Muscle of leg (tissue), 11 donors: ENCODE results near the gene XPNPEP3. TPM values are rescaled to one million over a fixed set of nuclear protein-coding genes. Genes with fewer than 3 reads are reported as not detected.
"Not testable (repeated sequence)": the region's sequence is repeated elsewhere in the genome, so short reads cannot be mapped to it uniquely, and the experiment has no call there.

Experiments used
- DNase-seq: peaks from one replicate; pipeline ENCODE4 v3.0.0; 2013
- H3K27ac ChIP-seq: one replicate; pipeline ENCODE4 v1.5.1; 2013; ENCODE audit warnings: mild to moderate bottlenecking, low read length, control low read depth
- H3K27me3 ChIP-seq: one replicate; pipeline ENCODE4 v1.6.1; 2013; ENCODE audit warnings: low read length; ENCODE audit not compliant: control insufficient read depth, insufficient read depth
- H3K36me3 ChIP-seq: one replicate; pipeline ENCODE4 v1.6.1; 2013; ENCODE audit warnings: low read length; ENCODE audit not compliant: control insufficient read depth, insufficient read depth
- H3K4me1 ChIP-seq: one replicate; pipeline ENCODE4 v1.6.1; 2013; ENCODE audit warnings: low read length; ENCODE audit not compliant: control insufficient read depth, insufficient read depth
- H3K4me3 ChIP-seq: one replicate; pipeline ENCODE4 v1.5.1; 2013; ENCODE audit warnings: low read length, control low read depth
- H3K9me3 ChIP-seq: replicated peaks from 2 replicates; pipeline ENCODE4 v1.6.1; 2013; ENCODE audit warnings: low read depth, low read length; ENCODE audit not compliant: control insufficient read depth
- WGBS: methylation state at CpG from one replicate; pipeline ENCODE4 v1.1.5; 2013; ENCODE audit warnings: missing lambda C conversion rate; ENCODE audit not compliant: insufficient coverage; 5-methylcytosine and 5-hydroxymethylcytosine counted together
- polyA plus RNA-seq, 8 donors: library from polyadenylated mRNA; unstranded; fragments of 120-200 nt; gene quantifications; one replicate each; pipeline versions ENCODE4 v1.2.1 to v1.2.3, GENCODE V29; 2013; ENCODE audit warnings: inconsistent platforms in 1 of 8, low replicate concordance in 1 of 8; ENCODE audit not compliant: insufficient read length in 8 of 8, insufficient read depth in 1 of 8
- total RNA-seq: library from RNA; stranded (reverse); fragments of 120-200 nt; gene quantifications from one replicate; pipeline ENCODE4 v1.2.4, GENCODE V29; 2013

Gene XPNPEP3
- total and polyA plus RNA-seq, 9 donors, result 7.8 to 12.8 (median 10.1) TPM

DNA sequence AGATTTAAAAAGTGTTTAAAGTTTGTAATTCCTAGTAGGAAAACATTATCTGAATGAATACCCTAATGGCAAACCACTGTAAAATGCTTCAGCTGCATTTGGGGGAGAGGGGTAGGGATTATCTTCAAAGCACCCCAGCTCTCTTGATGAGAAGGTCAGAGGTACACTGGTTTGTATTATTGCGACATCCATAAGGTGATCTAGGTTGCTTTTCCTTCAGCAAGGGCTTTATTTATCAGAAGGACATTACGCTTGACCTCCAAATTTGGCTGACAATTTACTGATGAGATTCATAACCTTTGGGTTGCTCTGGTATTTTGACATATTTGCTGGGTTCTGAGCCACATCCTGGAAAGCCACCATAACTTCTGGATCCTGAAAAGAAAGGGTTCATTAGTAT, 30.7 kb upstream of the XPNPEP3 start:
- 90% methylated on average over 2 of the region's 2 CpGs for WGBS
- peaks cover 27% of the 10 kb centered on the region for H3K36me3 ChIP-seq
- H3K27ac ChIP-seq, H3K27me3 ChIP-seq, H3K9me3 ChIP-seq, H3K4me3 ChIP-seq, DNase-seq, H3K4me1 ChIP-seq: not testable (repeated sequence)

DNA sequence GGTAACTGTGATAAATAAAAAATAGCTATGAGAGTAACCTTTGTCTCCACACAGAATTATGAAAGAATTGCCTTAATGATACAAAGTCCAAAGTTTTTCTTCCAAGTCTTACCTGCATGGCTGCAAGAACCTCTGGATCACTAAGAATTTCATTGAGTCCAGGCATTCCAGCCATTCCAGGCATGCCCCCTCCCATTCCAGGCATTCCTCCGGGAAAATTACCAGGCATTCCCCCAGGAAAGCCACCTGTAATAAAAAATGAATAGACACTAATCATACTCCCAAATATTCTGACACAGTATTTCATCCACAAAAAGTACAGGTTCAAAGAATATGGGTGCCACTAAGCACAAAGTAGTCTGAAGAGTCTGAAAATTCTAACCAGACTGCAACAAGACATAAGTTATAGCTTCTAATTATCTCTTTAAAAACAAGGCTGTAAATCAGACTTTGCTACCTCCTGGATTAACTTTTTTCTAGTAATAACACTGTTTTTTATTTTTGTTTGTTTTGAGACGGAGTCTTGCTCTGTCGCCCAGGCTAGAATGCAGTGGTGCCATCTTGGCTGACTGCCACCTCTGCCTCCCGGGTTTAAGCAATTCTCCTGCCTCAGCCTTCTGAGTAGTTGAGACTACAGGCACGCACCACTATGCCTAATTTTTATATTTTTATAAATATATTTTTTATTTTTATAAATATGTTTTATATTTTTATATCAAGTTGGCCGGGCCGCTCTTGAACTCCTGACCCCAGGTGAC, 29.8 kb upstream of the XPNPEP3 start:
- Histone ChIP-seq H3K4me1 (no peaks in the 10 kb centered on the region), H3K4me3 (no peak overlapping the region), H3K9me3 (no peaks in the 10 kb centered on the region), H3K36me3 (peaks cover 28% of the 10 kb centered on the region), H3K27ac (no peak overlapping the region), H3K27me3 (no peaks in the 10 kb centered on the region)
- 72% methylated on average over 2 of the region's 7 CpGs for WGBS
- DNase-seq, result no peak

DNA sequence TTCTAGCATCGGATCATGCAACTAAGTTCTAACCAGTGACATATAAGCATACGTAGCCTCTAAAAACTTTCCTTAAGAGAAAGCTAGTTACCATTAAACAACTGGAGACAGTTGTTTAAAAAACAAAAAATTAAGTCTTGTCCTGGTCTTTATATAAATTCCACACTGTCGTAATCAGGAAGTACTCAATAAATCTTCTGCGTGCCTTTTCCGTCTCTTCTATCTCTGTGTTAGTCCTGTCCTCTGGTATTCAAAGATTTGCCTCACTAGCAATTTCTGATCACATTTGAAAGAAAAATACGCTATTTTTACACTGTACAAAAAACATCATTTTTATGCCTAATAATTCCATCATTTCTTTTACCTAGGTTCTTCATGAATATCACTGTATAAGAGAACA, 27.8 kb upstream of the XPNPEP3 start:
- Histone ChIP-seq H3K9me3 (no peaks in the 10 kb centered on the region), H3K4me1 (no peaks in the 10 kb centered on the region), H3K27ac (no peak overlapping the region), H3K36me3 (peaks cover 30% of the 10 kb centered on the region), H3K27me3 (no peaks in the 10 kb centered on the region), H3K4me3 (no peak overlapping the region)
- 83% methylated on average over 3 of the region's 6 CpGs for WGBS
- no peak for DNase-seq

DNA sequence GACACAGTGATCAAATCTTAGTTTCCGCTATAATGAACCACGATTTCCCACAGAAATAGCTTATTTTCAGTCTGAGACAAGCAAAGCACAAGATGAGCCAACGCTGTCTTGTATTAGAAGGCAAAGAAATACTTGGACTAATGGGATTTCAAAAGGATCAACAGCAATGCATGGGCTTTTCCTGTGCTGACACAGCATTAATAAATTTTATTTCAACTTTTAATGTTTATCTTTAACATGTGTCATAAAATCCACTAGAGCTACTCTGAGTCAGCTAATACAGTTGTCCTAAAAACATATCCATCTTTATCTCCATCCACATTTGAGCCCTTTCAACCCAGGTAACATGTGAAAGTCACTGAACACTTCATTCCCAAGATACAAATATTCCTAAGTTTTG, 22.3 kb upstream of the XPNPEP3 start:
- no peak overlapping the region for H3K4me3 ChIP-seq
- peaks cover 53% of the 10 kb centered on the region for H3K36me3 ChIP-seq
- no peaks in the 10 kb centered on the region for H3K27me3 ChIP-seq
- DNase-seq, result no peak
- WGBS, result 100% methylated on average over 2 of the region's 3 CpGs
- no peaks in the 10 kb centered on the region for H3K9me3 ChIP-seq
- no peaks in the 10 kb centered on the region for H3K4me1 ChIP-seq
- no peak overlapping the region for H3K27ac ChIP-seq

DNA sequence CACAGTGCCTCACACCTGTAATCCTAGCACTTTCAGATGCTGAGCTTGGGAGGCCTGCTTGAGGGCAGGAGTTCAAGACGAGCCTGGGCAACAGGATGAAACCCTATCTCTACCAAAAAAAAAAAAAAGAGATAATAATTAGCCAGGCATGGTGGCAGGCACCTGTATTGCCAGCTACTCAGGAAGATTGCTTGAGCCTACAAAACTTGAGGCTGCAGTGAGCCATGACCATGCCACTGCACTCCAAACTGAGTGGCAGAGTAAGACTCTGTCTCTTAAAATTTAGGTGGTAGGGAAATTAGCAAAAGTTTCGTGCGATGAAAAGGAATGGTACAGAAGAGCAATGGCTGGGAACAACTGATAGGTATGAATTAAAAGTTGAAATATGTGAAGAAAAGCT, 18.5 kb upstream of the XPNPEP3 start:
- Histone ChIP-seq H3K36me3 (peaks cover 65% of the 10 kb centered on the region), H3K27ac (no peak overlapping the region), H3K27me3 (no peaks in the 10 kb centered on the region), H3K9me3 (no peaks in the 10 kb centered on the region), H3K4me1 (no peaks in the 10 kb centered on the region), H3K4me3 (no peak overlapping the region)
- no peak for DNase-seq
- WGBS, result no CpG with 5 or more reads among the region's 3 CpGs

DNA sequence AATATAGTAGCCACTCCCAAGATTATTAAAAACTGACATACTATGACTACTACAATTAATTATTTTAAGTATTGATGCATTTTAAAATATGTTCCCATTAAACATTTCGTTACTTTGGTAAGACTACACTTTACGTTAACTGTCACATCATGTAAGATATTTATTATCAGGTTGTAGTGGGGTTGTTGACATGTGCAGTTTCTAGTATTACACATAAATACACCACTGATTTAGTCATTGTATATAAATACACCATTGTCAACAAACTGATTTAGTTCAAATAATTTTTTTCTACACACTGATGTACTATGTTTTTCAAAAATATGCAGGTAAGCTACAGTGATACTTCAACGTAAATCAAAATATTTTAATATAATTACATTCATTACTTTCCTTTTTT, 12.0 kb upstream of the XPNPEP3 start:
- Histone ChIP-seq H3K27me3 (no peaks in the 10 kb centered on the region), H3K4me3 (no peak overlapping the region), H3K36me3 (peaks cover 55% of the 10 kb centered on the region), H3K4me1 (no peaks in the 10 kb centered on the region), H3K27ac (no peak overlapping the region), H3K9me3 (no peaks in the 10 kb centered on the region)
- no peak for DNase-seq
- no CpG with 5 or more reads among the region's 3 CpGs for WGBS

DNA sequence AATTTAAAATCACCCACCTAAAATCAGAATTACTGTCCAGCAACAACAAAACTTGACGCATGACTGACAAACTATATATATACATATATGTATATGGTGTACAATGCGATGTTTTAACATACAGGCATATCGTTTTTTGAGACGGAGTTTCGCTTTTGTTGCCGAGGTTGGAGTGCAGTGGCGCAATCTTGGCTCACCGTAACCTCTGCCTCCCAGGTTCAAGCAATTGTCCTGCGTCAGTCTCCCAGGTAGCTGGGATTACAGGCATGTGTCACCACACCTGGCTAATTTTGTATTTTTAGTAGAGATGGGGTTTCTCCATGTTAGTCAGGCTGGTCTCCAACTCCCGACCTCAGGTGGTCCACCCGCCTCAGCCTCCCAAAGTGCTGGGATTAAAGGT, 11.1 kb upstream of the XPNPEP3 start:
- not testable (repeated sequence) for H3K9me3 ChIP-seq, H3K4me1 ChIP-seq, H3K27ac ChIP-seq, H3K4me3 ChIP-seq, DNase-seq, H3K27me3 ChIP-seq
- peaks cover 48% of the 10 kb centered on the region for H3K36me3 ChIP-seq
- WGBS, result 94% methylated on average over 9 of the region's 11 CpGs

DNA sequence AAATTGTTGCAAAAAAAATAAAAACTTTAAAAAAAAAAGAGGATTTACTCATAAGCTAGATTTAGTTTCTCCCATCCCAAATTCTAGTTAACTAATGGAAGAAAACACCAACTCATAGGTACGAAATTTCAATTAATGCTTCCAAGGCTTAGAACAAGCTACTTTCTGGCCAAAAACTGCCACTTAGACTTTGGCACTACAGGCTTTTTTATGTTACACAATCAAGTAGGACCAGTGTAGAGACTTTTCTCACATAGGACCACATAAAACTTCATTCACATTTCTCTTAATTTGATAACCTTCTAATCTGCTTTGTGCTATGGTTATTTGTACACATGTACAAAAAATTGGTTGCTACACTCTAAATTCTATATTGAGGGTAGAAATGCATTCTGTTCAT, 3.6 kb upstream of the XPNPEP3 start:
- Histone ChIP-seq H3K4me3 (no peak overlapping the region), H3K27ac (no peak overlapping the region), H3K36me3 (peaks cover 10% of the 10 kb centered on the region), H3K9me3 (no peaks in the 10 kb centered on the region), H3K27me3 (no peaks in the 10 kb centered on the region), H3K4me1 (peaks cover 14% of the 10 kb centered on the region)
- no peak for DNase-seq
- 50% methylated on average over 1 of the region's 1 CpG for WGBS

DNA sequence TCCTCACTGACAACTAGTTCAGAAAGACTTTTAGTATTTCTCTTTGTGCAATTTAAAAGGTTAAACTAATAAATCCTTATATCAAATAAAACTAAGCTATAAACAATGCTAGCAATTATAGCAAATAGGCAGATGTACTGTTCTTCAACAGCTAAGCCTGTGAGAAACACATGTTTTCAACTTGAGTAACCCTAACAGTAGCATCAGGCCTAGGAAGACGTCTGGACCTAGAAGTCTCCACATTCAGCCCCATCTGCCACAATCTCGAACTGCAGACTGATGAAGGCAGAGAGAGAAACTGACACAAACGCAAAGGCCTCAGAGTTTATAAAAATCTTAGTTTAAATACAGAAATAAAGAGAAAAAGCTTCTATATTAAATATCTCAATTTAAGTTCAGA, 3.0 kb upstream of the XPNPEP3 start:
- Histone ChIP-seq H3K4me3 (no peak overlapping the region), H3K27ac (no peak overlapping the region), H3K9me3 (no peaks in the 10 kb centered on the region), H3K27me3 (no peaks in the 10 kb centered on the region), H3K36me3 (peaks cover 7% of the 10 kb centered on the region), H3K4me1 (peaks cover 14% of the 10 kb centered on the region)
- WGBS, result no CpG with 5 or more reads among the region's 3 CpGs
- DNase-seq, result no peak

DNA sequence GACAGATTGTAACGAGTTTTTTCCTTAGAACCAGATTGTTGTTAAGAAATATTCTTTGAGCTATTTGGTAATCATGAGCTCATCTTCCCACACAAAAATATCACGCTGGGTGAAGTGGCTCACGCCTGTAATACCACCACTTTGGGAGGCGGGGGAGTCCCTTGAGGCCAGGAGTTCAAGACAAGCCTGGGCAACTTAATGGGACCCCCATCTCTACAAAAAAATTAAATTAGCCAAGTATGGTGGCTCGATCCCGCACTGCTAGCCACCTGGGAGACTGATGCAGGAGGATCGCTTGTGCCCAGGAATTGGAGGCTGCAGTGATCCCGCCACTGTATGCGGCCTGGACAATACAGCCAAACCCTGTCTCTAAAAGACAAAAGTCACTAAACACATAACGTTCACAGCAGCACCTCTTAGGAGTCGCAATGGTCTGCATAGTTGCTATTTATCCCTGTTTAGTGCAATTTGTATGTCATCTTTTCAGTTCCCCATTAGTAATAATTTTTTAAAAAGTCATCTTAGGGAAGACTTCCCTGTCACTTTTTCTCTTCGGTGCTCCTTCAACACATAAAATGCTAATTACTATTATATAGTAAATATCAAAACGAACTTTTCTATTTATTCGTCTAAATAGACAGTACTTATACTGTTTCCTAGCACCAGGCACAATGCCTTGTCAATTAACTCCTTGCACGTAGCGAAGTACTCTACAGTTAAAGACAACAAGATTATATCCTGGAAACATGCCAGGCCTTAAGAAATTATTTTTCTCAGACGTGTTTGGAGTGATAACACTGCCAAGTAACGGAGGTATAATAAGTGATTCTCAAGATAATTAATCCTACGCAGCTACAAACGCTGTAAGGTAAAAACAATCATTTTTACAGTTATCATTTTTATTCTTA, 1.6 kb upstream of the XPNPEP3 start:
- Histone ChIP-seq H3K9me3 (no peaks in the 10 kb centered on the region), H3K27ac (peak overlapping the region; percentile 99), H3K36me3 (no peaks in the 10 kb centered on the region), H3K4me1 (peaks cover 14% of the 10 kb centered on the region), H3K4me3 (peak overlapping the region; percentile 79), H3K27me3 (no peaks in the 10 kb centered on the region)
- WGBS, result 63% methylated on average over 7 of the region's 20 CpGs
- peak; percentile 32 for DNase-seq
